ENCODE results near the gene USP21.

Gene USP21

DNA sequence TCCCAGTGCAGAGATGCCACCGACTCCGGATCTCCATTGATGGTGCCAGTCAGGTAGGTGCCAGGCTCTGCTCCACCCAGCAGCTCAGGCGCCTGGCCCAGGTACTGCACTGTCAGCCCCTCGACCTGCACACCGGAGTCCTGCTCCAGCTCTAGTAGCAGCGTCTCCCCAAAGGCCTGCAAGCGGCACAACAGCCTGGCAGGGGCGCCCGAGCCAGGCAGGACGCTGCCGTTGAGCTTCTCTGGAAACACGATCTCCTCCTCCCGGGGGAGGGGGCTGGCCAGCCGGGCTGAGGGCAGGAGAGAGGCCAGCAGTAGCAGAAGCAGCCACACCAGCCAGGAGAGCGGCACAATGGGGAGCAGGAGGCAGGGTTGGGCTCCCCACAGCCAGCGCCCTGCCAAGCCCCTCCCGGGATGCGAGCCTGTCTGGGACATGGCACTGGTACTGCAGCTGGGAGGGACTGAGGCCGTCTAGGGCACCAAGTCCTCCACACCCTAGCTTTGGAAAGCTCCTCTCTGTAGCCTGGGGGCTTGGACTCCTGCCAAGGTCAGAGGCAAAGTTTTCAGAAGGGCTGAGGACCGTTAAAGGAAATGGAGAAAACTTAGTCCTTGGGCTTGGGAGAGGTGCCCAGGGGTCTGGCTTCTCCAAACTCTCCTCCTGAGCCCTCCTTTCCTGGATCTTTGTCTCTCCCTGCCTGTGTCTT, 39.0 kb downstream of the USP21 start:
- Histone ChIP-seq H3K4me1 (ENCODE audit: insufficient read depth, low read length, severe bottlenecking) (peaks cover 22% of the 10 kb centered on the region), H3K27me3 (ENCODE audit: insufficient read depth, low read length) (no peaks in the 10 kb centered on the region), H3K9me2 (ENCODE audit: low read depth, low read length) (no peaks in the 10 kb centered on the region), H3K9me3 (ENCODE audit: low read length) (no peaks in the 10 kb centered on the region), H3K4me3 (ENCODE audit: low read depth, low read length, poor library complexity, severe bottlenecking) (no peak overlapping the region), H3K9ac (ENCODE audit: low read length) (no peak overlapping the region), H3K79me2 (ENCODE audit: insufficient read depth, low read length) (no peaks in the 10 kb centered on the region), H3K36me3 (ENCODE audit: insufficient read depth, low read length) (0 out of 2 replicates have a peak, but pooled peaks cover under 1% of the 10 kb centered on the region), H2AFZ (ENCODE audit: low read length) (no peak overlapping the region), H3F3A (ENCODE audit: insufficient read depth, low read length) (no peaks in the 10 kb centered on the region), H3K27ac (ENCODE audit: low read depth, low read length, poor library complexity, severe bottlenecking) (no peak overlapping the region), H3K4me2 (ENCODE audit: low read length) (no peak overlapping the region), H4K20me1 (ENCODE audit: insufficient read depth, low read length) (no peaks in the 10 kb centered on the region)
- TF ChIP-seq, protein P1, sequence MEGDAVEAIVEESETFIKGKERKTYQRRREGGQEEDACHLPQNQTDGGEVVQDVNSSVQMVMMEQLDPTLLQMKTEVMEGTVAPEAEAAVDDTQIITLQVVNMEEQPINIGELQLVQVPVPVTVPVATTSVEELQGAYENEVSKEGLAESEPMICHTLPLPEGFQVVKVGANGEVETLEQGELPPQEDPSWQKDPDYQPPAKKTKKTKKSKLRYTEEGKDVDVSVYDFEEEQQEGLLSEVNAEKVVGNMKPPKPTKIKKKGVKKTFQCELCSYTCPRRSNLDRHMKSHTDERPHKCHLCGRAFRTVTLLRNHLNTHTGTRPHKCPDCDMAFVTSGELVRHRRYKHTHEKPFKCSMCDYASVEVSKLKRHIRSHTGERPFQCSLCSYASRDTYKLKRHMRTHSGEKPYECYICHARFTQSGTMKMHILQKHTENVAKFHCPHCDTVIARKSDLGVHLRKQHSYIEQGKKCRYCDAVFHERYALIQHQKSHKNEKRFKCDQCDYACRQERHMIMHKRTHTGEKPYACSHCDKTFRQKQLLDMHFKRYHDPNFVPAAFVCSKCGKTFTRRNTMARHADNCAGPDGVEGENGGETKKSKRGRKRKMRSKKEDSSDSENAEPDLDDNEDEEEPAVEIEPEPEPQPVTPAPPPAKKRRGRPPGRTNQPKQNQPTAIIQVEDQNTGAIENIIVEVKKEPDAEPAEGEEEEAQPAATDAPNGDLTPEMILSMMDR (IDR thresholded peaks at IDR 0.05; ENCODE audit: low read length), result no peak
- no peak for TF ChIP-seq EZH2 (IDR thresholded peaks at IDR 0.05; ENCODE audit: borderline replicate concordance, low read length)

DNA sequence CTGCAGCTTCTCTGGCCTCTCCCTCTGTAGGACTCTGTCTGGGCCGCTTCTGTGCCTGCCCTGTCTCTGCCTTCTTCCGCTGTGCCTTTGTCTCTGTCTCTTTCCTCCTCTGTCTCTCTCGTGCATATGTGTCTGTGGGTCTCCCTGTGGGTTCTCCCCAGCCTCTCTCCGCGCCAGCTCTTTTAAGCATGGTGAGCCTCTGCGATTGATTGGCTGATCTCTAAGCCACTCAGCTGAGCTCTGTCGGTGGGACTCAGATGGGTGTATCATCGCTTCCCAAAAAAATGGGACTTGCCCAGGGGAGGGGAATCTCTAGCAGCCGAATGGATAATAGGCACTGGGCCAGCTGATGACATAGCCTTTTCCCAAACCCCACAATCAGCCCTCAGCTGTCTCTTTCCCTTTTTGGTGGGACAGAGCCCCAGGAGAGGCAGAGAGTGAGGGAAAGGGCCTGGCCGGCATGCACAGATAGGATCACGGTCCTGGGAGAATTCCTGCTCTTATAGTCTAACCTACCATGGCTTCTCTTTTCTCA, 39.7 kb downstream of the USP21 start, which contains the start of gene ADAMTS4:
Gene ADAMTS4 (minus strand): TSS at position 158 of the 535 bp plus-strand sequence. CDS start 427 bp downstream, outside the sequence.
- Histone ChIP-seq H3K4me2 (ENCODE audit: low read length) (no peak within 1 kb of the TSS), H3F3A (ENCODE audit: insufficient read depth, low read length) (no peaks in the 10 kb centered on the region), H2AFZ (ENCODE audit: low read length) (no peak within 1 kb of the TSS), H3K4me1 (ENCODE audit: insufficient read depth, low read length, severe bottlenecking) (peaks cover 27% of the 10 kb centered on the region), H3K27me3 (ENCODE audit: insufficient read depth, low read length) (no peaks in the 10 kb centered on the region), H3K36me3 (ENCODE audit: insufficient read depth, low read length) (peaks cover 7% of the 10 kb centered on the region; the same call in 1 of the 2 replicates), H3K27ac (ENCODE audit: low read depth, low read length, poor library complexity, severe bottlenecking) (no peak within 1 kb of the TSS), H4K20me1 (ENCODE audit: insufficient read depth, low read length) (no peaks in the 10 kb centered on the region), H3K9ac (ENCODE audit: low read length) (no peak within 1 kb of the TSS), H3K4me3 (ENCODE audit: low read depth, low read length, poor library complexity, severe bottlenecking) (no peak within 1 kb of the TSS), H3K9me3 (ENCODE audit: low read length) (no peaks in the 10 kb centered on the region), H3K79me2 (ENCODE audit: insufficient read depth, low read length) (no peaks in the 10 kb centered on the region), H3K9me2 (ENCODE audit: low read depth, low read length) (no peaks in the 10 kb centered on the region)
- TF ChIP-seq EZH2 (IDR thresholded peaks at IDR 0.05; ENCODE audit: borderline replicate concordance, low read length), result no peak
- TF ChIP-seq, protein P1 (IDR thresholded peaks at IDR 0.05; ENCODE audit: low read length), result no peak

GRCh38 chr1:161199506-161200139, 40.3 kb downstream of the USP21 start:
- Histone ChIP-seq H2AFZ (ENCODE audit: low read length) (no peak overlapping the region), H3K4me1 (ENCODE audit: insufficient read depth, low read length, severe bottlenecking) (peaks cover 27% of the 10 kb centered on the region), H3F3A (ENCODE audit: insufficient read depth, low read length) (no peaks in the 10 kb centered on the region), H3K9me2 (ENCODE audit: low read depth, low read length) (no peaks in the 10 kb centered on the region), H3K27ac (ENCODE audit: low read depth, low read length, poor library complexity, severe bottlenecking) (no peak overlapping the region), H3K9ac (ENCODE audit: low read length) (no peak overlapping the region), H3K4me3 (ENCODE audit: low read depth, low read length, poor library complexity, severe bottlenecking) (no peak overlapping the region), H3K9me3 (ENCODE audit: low read length) (no peaks in the 10 kb centered on the region), H3K4me2 (ENCODE audit: low read length) (no peak overlapping the region), H3K79me2 (ENCODE audit: insufficient read depth, low read length) (no peaks in the 10 kb centered on the region), H3K36me3 (ENCODE audit: insufficient read depth, low read length) (peaks cover 13% of the 10 kb centered on the region), H4K20me1 (ENCODE audit: insufficient read depth, low read length) (no peaks in the 10 kb centered on the region), H3K27me3 (ENCODE audit: insufficient read depth, low read length) (no peaks in the 10 kb centered on the region)
- TF ChIP-seq, protein P1 (IDR thresholded peaks at IDR 0.05; ENCODE audit: low read length), result no peak
- TF ChIP-seq EZH2 (IDR thresholded peaks at IDR 0.05; ENCODE audit: borderline replicate concordance, low read length), result no peak

Data from OCI-LY1 (cell line).